UCSD-AML1 (cell line): ENCODE measurements around the gene TUBB.
"Not testable (repeated sequence)": the region's sequence is repeated elsewhere in the genome, so short reads cannot be mapped to it uniquely, and the experiment has no call there.

Experiments
- DNase-seq: peaks from one replicate; lab custom pipeline; 2025; ENCODE audit not compliant: unreplicated experiment; lab: John Stamatoyannopoulos, UW

The TUBB gene

DNA sequence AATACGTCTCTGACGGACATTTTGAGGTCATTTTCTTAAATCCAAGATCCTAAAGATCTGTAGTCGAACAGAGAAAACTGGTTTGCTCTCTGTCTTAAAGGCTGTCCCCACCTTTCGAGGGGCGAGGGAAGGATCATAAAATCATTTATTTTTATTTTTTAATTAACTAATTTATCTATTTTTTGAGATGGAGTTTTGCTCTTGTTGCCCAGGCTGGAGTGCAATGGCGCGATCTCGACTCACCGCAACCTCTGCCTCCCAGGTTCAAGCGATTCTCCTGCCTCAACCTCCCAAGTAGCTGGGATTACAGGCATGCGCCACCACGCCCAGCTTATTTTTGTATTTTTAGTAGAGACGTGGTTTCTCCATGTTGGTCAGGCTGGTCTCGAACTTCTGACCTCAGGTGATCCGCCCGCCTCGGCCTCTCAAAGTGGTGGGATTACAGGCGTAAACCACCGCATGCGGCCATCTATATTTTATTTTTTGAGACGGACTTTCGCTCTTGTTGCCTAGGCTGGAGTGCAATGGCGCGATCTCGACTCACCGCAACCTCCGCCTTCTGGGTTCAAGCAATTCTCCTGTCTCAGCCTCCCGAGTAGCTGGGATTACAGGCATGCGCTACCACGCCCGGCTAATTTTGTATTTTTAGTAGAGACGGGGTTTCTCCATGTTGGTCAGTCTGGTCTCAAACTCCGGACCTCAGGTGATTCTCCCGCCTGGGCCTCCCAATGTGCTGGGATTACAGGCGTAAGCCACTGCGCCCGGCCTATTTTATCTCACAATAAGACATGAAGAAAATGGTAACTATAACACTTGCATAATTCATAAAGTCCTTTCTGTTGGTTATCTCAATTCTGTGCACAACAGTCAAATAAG lies 2.1 kb upstream of the TUBB start:
- DNase-seq, result not testable (repeated sequence)

GRCh38 chr6:30719356-30719755 lies 796 bp upstream of the TUBB start:
- DNase-seq, result no peak

- peak; percentile 63 for DNase-seq
Measured at GRCh38 chr6:30720738-30721197, 616 bp downstream of the TUBB start.

- DNase-seq, result peak; percentile 94
Measured at GRCh38 chr6:30721198-30722024, 1.3 kb downstream of the TUBB start.

DNA sequence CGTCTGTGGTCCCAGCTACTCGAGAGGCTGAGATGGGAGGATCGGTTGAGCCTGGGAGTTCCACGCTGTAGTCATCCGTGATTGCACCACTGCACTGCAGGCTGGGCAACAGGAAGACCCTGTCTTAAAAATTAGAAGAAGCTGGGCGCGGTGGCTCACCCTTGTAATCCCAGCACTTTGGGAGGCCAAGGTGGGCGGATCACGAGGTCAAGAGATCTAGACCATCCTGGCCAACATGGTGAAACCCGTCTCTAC lies 1.8 kb downstream of the TUBB start:
- not testable (repeated sequence) for DNase-seq

DNA sequence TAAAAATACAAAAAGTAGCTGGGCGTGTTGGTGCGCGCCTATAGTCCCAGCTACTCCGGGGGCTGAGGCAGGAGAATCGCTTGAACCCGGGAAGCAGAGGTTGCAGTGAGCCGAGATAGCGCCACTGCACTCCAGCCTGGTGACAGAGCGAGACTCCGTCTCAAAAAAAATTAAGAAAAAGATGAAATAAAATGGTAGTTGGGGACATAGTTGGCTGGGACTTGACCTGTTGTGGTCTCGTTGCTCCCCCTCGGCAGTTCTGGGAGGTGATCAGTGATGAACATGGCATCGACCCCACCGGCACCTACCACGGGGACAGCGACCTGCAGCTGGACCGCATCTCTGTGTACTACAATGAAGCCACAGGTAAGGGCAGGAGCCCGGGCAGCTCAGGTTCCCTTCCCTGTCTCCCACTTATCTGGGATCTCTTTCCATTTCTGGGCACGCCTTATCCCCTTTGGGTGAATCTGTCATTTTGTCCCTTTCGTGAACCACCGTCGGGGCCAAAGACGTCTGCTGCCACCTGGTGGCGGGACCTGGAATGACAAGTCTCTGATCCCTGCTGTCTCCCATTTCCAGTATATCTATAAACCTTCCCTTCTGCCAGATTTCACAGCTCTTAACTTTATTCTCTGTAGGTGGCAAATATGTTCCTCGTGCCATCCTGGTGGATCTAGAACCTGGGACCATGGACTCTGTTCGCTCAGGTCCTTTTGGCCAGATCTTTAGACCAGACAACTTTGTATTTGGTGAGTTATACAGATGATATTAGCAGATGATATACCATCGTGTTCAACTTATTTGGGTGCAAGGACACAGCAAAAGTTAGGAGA lies 2.3 kb downstream of the TUBB start:
- peak; percentile 83 for DNase-seq

DNA sequence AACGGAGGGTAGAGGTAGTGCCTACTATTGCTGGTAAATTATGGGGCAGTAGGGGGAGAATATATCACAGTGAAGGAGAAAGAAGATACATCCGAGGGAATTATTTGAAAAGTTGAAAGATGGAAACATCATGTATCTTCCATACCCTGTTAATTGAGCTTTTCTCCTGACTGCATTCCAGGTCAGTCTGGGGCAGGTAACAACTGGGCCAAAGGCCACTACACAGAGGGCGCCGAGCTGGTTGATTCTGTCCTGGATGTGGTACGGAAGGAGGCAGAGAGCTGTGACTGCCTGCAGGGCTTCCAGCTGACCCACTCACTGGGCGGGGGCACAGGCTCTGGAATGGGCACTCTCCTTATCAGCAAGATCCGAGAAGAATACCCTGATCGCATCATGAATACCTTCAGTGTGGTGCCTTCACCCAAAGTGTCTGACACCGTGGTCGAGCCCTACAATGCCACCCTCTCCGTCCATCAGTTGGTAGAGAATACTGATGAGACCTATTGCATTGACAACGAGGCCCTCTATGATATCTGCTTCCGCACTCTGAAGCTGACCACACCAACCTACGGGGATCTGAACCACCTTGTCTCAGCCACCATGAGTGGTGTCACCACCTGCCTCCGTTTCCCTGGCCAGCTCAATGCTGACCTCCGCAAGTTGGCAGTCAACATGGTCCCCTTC lies 3.1 kb downstream of the TUBB start:
- not testable (repeated sequence) for DNase-seq

GRCh38 chr6:30723843-30724741 lies 3.9 kb downstream of the TUBB start:
- DNase-seq, result not testable (repeated sequence)

- DNase-seq, result no peak
Measured at GRCh38 chr6:30724906-30725667, 4.9 kb downstream of the TUBB start.

GRCh38 chr6:30725713-30726505 lies 5.8 kb downstream of the TUBB start:
- no peak for DNase-seq

GRCh38 chr6:30726506-30727413 lies 6.6 kb downstream of the TUBB start:
- no peak for DNase-seq

DNA sequence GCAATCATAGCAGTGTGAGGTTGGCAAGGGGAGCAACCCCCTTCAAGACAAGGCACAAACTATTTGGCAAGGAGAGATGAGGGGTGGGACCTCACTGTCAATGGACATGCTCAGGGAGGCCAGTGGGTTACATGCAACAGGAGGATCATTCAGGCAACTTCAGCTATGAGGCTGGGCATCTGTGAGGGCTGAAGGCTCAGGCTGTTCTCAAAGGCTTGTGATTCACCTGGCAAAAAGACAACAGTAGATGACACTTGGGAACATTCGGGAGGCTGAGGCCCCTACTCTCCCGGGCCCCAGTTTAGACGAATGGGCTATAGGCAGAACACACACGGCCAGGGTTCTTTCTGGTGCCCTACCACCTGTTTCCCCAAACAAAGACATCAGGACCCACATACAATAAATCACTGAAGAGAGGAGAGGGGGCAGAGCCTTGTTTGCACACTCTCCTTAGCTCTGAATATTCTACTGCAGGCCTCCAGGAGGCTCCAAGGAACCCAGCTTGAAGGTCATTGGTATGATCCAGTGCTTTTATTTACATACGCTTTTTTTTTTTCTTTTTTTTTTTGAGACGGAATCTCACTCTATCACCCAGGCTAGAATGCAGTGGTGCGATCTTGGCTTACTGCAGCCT lies 7.9 kb downstream of the TUBB start:
- DNase-seq, result no peak

DNA sequence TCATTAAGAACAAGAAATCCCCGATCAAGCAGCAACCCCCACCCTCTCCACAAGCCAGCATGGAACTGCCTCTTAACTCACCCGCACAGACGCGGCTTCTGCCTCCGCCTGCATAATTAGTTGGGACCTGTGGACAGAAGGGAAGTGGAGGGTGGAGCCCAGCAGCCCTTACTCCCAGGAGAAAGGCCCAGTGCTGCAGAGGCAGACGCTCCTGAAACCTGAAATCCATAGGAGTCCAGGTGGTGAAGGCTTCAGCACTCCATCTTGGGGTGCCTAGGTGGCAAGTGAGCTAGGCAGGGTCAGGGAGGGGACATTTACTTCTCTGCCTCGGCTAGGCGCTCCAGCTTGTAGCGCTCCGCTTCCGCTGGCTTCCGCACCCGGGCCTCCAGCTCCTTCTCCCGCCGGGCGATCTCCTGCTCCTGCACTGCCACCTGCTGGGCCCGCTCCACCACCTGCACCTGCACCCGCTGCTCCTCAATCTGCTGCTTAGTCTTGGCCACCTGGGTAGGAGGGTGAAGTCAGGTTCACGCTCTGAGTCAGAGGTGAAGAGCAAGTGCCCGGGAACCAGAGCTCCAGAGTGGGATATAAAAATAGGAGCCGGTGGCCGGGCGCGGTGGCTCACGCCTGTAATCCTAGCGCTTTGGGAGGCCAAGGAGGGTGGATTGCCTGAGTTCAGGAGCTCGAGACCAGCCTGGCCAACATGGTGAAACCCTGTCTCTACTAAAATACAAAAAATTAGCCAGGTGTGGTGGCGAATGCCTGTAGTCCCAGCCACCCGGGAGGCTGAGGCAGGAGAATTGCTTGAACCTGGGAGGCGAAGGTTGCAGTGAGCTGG lies 10.7 kb downstream of the TUBB start:
- peak; percentile 29 for DNase-seq

GRCh38 chr6:30732237-30732943 lies 12.2 kb downstream of the TUBB start:
- no peak for DNase-seq

DNA sequence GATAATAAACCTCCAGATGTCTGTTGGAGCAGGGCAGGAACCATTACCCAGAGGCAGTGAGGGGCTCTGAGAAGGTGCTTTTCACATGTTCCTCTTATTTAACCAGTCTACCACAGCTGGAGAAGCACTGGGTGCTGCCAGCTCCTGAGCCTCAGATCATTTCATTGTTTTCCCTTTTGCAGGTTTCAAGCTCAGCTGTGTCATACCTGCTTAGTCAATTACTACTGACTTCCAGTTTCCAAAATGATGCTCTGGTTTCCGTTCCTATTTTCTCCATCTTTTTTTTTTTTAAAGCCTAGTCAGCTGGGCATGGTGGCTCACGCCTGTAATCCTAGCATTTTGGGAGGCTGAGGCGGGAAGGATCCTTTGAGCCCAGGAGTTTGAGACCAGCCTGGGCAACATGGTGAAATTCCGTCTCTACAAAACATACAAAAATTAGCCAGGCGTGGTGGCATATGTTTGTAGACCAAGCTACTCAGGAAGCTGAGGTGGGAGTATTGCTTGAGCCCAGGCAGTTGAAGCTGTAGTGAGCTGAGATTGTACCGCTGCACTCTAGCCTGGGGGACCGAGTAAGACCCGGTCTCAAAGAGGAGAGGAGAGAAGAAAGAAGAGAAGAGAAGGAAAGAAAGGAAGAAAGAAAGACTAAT lies 15.6 kb downstream of the TUBB start:
- no peak for DNase-seq
